Measurements from ENCODE around the gene ABI2.
"Not testable (repeated sequence)": the region's sequence is repeated elsewhere in the genome, so short reads cannot be mapped to it uniquely, and the experiment has no call there.

The ABI2 gene

DNA sequence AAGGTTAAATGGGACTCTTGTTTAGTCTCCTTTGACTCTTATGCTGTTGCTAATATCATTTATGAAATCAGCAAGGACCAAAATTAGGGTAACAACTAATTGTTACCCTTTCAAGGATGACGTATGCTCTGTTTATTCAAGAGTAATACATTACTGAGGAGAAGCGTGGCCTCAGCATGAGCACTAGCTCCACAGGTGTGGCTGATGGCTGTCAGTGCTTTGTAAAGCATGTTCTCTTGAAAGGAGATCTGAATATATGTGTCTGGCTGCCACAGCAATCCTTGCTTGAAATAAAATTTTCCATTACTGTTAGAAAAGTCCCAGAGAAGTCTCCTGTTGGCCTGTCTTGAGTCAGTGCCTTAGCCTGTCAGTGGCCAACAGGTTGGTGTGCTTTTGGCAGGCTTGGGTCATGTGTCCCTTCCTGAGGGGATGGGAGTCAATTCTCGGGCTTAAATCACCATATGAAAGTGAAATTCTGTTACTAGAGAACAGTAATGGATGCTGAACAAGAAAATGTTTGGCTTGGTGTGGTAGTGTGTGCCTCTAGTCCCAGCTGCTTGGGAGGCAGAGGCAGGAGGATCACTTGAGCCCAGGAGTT, 32.7 kb downstream of the ABI2 start:
- DNase-seq = no peak

DNA sequence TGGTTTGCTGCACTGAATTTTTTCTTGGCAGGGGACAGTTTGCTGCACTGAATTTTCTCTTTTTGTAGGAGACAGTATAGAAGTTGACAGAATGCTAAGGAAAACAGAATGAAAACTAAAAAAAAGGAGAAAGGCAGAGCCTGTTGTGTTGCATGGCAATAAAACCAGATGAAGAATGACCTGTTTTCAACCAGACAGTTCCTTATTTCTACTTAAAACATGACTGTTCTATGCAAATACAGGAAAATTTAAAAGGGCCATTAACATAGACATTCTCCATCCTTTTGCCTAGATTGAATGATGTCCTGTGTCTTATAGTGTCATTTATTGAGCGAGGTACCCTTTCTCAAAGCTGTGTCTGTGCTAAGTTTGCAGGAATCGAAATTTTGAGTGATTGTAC, 33.3 kb downstream of the ABI2 start:
- no peak for DNase-seq

DNA sequence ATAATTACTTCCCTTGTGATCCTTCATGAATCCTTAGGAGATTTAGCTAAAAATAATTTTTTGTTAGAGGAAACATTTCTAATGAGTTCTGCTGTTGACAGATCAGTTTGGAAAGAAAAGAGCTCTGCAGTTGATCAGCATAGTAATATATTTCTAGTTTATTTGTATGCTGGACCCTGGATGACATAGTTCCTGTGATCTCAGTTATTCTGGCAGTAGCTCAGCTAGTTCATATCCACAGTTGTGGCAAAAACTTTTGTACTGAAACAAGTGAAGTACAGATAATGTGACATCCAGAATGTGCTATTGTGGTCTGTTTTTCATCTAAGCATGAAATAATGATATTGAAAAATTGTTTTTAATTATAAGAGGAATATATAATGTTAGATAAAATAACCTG, 33.7 kb downstream of the ABI2 start:
- no peak for DNase-seq

DNA sequence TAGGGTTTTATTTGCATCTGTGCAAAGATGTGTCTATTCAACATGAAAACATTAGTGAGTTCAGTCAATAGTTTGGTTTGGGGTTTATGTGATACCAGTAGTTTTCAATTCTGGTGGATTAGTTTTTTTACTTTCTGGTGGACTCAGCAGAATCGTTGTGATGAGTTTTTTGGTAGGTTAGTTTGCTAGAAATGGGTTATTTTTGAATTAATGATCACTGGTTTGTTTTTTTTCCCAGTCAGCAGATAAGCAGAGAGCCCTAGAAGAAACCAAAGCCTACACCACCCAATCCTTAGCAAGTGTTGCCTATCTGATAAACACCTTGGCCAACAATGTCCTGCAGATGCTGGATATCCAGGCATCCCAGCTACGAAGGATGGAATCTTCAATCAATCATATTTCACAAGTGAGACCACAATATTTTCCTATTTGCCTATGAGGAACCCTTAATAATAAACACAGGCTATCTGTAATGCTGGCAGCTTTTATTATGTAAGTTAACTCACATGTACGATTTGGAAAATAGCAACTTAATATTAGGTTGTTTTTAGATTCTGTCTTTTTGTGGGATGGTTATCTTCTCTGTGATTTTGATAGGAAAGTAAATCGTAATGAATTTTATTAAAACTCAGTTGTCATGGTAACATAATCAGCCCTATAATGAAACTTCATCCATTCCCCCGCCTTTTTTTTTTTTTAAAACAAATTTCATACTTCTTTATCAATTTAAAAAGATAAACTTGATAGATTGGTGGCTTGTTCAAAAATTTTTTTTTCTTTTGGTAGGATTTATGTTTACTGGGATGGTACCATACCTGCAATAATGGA, 38.7 kb downstream of the ABI2 start:
- no peak for DNase-seq

DNA sequence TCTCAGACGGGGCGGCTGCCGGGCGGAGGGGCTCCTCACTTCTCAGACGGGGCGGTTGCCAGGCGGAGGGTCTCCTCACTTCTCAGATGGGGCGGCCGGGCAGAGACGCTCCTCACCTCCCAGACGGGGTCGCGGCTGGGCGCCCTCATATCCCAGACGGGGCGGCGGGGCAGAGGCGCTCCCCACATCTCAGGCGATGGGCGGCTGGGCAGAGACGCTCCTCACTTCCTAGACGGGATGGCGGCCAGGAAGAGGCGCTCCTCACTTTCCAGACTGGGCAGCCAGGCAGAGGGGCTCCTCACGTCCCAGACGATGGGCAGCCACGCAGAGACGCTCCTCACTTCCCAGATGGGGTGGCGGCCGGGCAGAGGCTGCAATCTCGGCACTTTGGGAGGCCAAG, 44.5 kb downstream of the ABI2 start:
- not testable (repeated sequence) for DNase-seq

DNA sequence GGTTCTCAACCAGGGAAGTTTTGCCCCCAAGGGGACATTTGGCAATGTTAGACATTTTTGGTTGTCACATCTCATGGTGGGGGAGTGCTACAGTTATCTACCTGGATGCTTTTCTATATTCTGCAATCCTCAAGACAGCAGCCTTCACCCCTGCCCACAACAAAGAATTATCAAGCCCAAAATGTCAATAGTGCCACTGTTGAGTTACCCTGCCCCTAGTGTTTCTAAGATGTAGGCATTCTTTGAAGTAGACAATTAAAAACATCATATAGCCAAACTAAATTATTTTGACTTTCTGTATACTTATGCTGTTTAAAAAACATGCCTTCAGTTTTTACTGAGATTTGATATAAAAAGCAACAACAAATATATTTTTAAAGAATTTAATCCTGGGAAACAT, 48.0 kb downstream of the ABI2 start:
- DNase-seq = no peak

DNA sequence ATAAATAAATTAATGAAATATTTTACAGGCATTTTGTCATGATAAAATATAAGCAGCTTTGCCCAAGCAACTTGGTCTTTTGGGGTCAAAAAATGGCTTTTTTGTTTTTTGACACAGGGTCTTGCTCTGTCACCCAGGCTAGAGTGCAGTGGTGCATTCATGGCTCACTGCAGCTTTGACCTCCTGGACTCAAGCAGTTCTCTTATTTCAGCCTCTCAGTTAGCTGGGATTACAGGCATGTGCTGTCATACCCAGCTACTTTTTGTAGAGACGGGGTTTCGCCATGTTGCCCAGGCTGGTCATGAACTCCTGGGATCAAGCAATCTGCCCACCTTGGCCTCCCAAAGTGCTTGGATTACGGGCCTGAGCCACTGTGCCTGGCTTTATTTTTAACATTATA, 51.0 kb downstream of the ABI2 start:
- DNase-seq = no peak

DNA sequence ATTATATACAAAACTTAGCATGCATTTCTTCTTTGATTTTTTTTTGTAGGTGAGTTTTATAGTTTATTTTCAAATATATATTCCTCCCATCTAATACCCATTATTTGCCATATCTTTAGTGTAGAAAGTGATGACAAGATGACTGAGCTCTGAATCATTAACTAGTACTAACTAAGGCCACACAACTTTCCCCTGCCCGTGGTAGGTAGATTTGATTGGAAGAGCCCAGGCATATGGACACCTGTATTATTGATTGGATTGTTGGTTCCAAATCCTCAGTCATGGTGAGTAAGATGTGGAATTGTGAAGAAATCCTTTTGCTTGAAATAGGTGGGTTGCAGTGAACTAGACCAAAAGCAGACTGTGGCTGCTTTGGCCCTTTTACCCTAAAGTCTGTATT, 54.8 kb downstream of the ABI2 start:
- DNase-seq = no peak

DNA sequence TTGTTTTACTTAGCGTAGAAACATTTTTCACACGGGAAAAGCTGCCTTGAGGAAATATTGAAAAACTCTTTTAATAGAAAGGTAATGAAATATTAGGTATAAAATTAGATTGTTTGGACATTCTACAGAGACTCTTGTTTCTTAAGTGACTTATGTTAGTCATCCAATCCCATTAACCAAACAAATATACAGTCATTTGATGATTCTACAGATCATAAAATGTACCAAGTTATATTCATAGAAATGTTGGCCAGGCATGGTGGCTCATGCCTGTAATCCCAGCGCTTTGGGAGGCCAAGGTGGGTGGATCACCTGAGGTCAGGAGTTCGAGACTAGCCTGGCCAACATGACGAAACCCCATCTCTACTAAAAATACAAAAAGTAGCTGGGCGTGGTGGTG, 60.0 kb downstream of the ABI2 start:
- DNase-seq = not testable (repeated sequence)

DNA sequence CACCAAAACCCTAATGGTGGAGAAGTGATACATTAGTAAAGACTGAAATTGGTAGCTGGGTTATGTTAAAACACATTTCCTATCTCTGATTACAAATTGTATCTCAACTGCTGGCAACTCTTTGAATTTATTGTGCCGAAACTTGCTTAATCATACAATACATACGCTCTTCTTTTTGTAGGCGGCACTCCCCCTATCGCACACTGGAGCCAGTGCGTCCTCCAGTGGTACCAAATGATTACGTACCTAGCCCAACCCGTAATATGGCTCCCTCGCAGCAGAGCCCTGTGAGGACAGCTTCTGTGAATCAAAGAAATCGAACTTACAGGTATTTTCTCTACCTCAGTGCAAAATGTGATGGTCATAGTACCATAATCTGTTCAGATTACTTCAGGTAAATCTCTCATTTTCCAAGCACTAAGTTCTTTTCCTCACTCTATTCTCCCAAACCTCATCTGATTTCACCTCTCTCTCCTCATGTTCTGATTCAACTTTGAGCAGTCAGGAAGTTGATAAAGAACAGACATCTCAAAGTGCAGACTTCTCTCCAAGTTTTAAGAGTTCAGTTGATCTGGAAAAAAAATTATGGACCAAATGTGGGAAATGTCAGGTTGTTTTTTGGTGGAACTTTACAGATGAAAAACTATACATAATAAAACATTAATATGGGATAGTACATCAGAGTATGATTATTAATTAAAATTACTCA, 66.5 kb downstream of the ABI2 start:
- no peak for DNase-seq

DNA sequence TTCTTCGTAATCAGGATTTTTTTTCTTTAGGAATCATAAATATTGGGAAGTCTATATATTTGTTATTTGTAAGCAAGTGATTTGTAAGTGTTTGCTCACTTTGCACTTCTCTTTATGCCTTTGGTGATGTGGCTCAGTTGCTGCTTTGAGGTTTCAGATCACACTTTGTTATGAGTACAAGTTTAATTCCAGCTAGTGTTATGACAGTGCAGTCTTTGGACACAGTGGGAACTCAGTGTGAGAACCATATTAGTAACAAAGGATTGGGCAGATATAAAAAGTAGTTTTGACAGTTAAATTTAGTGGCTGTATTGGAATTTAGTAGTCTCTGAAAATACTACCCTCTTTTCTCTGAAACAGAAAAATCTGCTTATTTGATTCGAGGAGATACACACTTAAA, 67.7 kb downstream of the ABI2 start:
- no peak for DNase-seq

DNA sequence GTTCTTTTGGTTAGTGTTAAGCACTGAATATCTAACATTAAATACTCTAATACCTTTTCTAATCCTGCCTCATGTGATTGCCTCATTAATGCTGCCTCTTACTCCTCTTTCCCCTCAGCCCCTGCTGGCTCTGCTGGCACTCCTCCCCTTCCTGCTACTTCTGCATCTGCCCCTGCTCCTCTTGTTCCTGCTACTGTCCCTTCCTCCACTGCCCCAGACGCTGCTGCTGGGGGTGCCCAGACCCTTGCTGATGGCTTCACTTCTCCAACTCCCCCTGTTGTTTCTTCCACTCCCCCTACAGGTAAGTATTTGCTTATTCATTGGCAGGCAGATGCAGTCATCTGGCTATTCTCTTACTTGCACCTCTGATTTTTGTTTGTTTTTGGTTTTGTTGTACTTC, 68.5 kb downstream of the ABI2 start:
- DNase-seq = no peak

DNA sequence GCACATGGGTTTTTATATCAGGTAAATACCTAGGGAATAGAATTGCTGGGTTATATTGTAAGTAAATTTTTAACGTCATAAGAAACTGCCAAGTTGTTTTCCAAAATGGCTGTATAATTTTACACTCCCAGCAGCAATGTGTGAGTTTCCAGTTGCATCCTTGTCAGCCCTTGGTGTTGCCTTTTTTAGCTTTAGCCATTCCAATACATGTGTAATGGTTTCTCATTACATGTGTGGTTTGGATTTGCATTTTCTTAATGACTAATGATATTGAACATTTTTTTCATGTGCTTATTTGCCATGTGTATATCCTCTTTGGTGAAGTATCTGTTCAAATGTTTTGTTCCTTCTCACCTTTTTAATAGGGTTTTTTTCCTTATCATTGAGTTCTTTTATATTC, 70.8 kb downstream of the ABI2 start:
- DNase-seq = no peak

DNA sequence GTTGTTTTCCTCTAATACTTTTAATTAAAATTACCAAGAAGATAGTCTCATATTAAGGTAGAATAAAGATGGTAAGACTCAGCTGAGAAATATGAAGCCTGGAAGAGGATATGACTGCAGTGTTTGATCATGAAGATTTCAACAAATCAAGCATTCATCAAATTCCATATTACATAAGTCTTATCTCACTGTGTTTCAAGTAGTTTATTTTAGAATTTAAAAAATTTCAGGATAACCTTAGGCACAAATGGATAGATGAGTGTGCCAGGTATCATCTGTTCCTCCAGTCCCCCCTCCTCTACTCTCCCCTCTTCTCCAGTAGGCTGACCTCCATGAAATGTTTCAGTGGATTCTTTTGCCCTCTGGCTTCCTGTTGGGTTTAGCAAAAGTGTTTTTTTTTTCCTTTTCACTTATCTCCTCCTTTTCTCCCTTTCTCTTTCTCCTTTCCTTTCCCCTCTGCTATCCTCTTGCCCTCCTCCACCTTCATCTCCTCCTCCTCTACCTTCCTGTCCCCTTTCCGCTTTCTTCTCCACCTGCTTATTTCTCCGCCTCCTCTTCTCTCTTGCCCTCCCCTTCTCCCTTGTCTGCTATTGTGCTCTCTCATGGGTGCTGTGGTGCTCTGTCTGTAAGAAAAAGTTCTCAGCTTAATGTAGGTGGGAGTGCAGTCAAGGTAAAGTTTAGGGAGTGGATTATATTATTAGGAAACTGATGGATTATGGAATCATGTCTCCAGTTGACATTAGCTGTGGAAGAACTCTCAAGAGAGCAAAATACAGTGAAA, 72.8 kb downstream of the ABI2 start:
- DNase-seq = no peak

DNA sequence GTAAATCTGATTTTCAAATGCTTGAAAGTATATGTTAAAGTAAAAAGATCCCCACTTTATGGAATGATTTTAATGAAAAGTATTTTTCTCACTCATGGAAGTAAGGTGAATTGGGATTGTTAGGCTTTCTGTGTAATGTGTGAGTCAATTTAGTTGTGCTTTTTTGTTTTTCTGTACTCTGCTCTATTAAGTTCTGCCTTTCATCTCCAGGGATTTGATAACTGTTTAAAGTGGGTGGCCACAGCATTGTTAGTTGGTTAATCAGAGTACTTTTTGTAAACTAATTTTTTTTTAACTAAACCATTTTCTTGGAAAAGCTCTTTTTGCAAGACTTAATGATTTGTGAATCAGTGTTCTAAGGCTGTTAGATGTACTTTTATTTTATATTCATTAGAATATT, 76.8 kb downstream of the ABI2 start:
- DNase-seq = no peak

DNA sequence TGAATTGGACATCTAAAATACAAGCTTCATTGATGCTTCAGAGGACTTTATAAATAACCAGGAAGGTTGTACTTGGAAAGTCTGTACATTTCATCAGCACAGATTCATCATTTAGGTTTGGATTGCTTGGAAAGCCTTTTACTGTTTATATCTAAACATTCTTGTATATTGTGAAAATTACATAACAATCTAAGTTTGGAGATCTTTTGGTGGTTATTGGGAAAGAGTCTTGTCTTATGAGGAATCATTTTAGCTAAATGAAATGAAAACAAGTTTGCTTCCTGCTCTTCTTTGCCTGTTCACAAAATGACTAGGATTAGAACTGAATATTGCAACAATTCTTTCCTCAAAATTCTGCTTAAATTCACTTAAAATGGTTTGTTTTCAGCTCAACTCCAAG, 79.3 kb downstream of the ABI2 start:
- DNase-seq = no peak

DNA sequence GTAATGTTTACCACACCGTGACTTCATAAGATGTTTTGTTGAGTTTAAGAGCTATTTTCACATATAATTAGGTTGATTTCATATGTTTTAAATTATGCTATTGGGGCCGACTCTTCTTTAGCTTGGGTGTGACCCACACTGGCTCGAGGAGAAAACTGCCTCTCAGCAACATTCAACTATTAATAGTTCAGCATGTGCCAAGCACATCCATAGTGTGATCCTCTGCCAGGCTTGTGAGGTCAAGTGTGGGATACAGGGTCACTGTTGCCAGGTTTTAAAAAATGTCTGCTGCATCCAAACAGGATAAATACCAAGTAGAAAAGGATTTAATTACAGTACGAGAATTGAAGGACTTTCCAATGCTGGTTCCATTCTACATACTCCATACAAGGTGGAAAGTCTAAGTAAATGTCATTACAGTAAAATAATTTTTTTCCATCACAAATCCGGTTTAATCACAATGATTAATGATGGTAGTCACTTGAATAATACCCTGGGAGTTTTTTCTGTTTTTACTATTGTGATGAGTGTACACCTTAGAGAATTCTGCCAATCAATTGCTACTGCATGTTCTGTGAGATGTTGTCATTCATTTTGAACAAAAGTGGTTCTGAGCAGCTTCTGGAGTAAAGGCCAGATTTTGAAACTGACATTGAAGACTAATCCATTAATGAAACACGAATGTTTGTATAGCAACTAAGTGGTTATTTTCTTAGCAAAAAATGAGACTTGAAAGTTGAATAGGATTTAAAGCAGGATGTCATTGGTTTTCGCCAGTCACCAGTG, 84.5 kb downstream of the ABI2 start:
- no peak for DNase-seq

DNA sequence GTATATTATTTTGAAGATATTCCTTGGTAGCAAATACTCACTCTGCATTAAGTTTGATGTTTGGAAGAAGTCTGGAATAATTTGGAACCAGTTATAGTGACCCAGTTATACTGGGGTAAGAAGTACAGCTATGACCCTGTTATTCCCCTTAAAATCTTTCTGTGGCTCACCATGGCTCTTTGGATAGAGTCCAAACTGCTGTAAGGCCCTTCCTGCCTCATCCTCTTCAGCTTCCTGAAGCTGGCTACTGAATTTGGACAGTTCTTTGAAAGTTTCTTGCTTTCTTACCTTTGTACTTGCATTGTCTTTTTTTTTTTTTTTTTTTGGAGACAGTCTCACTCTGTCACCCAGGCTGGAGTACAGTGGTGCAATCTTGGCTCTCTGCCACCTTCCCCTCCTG, 85.6 kb downstream of the ABI2 start:
- DNase-seq = no peak

DNA sequence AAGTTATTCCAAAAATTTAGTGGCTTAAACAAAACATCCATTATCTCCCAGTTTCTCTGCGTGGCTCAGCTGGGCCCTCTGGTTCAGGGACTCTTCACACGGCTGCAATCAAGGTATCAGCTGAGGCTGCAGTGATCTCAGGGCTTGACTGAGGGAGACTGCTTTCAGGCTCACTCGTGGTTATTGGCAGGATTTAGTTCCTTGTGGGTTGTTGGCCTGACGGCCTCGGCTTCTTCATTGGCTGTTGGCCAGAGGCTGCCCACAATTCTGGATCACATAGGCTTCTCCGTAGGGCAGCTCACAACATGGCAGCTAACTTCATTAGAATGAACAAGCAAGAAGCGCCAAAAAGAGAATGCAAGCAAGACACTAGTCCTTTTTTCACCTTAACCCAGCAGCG, 90.1 kb downstream of the ABI2 start:
- no peak for DNase-seq

DNA sequence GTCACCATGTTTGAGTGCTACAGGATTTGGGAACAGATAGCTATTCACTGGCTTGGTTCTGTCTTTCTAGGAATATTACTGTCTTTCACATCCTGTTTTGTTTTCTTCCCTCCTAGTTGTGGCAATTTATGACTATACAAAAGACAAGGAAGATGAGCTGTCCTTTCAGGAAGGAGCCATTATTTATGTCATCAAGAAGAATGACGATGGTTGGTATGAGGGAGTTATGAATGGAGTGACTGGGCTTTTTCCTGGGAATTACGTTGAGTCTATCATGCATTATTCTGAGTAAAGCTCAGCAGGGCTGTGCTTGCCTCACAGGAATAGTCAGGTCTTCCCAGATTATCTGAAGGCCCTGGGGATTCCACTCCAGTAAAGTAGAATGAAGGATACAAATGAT, 98.9 kb downstream of the ABI2 start:
- no peak for DNase-seq

DNA sequence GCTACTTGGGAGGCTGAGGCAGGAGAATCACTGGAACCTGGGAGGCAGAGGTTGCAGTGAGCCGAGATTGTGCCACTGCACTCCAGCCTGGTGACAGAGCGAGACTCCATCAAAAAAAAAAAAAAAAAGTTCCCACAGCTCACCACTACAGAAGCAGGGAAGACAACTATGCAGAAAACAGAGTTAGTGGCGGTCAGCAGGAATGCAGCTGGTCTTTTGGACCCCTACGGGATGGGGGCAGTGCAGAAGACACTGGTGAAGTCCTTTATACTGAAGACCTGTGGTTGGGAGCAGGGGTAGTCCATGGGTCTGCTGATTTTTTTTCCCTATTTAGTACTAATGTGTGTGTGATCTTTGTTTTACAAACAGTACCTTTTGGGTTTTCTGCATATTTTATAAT, 101.4 kb downstream of the ABI2 start:
- DNase-seq = not testable (repeated sequence)

DNA sequence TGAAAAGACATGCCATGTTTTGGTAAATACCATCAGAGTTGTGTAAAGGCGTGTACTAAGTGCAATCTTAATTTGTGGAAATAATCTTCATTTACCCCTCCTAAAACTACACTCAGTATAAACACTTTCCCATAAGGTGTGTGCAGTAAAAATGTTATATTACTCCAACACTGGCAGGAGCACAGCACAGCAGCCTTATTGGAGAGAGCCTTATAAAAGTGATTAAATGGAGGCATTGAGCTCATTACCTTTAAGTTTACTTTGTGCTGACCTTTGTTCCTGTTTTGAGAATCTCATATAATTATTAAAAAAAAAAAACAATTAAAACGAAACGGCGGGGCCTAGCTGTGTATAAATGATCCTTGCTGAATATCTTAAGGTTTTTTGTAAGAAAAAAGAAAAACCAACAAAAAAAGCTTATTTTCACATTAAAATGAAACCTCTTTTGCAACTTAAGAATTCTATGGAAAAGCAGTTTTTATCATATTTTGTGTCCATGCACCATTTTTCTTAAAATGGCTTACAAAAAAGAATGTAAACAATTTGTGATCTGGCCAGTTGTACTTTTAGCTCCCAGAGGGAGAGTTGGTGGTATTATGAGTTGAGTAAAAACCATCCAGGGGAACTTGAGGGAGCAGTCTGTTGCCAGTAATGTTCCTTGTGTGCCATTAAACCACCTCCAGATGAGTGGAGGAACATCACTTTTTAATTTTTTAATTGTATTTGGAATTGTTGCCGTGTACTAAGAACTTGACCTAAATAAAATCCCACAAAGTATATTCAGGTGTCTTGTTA, 103.4 kb downstream of the ABI2 start:
- DNase-seq = no peak

All from CD4-positive, alpha-beta T cell treated with Interleukin-12 subunit alpha and Interleukin-12 subunit beta, for 1 hour (primary cell).